Vagina (tissue), 2 donors: ENCODE measurements around the gene TCHP. TPM values are rescaled to one million over a fixed set of nuclear protein-coding genes. Genes with fewer than 3 reads are reported as not detected.
"Not testable (repeated sequence)": the region's sequence is repeated elsewhere in the genome, so short reads cannot be mapped to it uniquely, and the experiment has no call there.

ENCODE experiments used
- DNase-seq, 2 donors: peaks; one replicate each; pipeline ENCODE4 v3.0.0-alpha.2; 2017; ENCODE audit errors: extremely low spot score in 2 of 2
- H3K27ac ChIP-seq: fragments of 200-600 bp; sonication (generic); one replicate; pipeline ENCODE4 v1.5.1; 2019
- H3K27me3 ChIP-seq: fragments of 200-600 bp; sonication (generic); one replicate; pipeline ENCODE4 v1.5.1; 2019
- H3K36me3 ChIP-seq, 2 donors: fragments of 200-600 bp; sonication (generic); one replicate each; pipeline ENCODE4 v1.5.1; 2017 to 2019
- H3K4me1 ChIP-seq: fragments of 200-600 bp; sonication (generic); one replicate; pipeline ENCODE4 v1.5.1; 2019
- H3K4me3 ChIP-seq, 2 donors: fragments of 200-600 bp; sonication (generic); 1 replicate in 1 of 2; 2 replicates in 1 of 2; pipeline ENCODE4 v1.5.1; 2016 to 2019
- H3K9me3 ChIP-seq: fragments of 200-600 bp; sonication (generic); one replicate; pipeline ENCODE4 v1.5.1; 2019
- POLR2A ChIP-seq, 2 donors: fragments of 450-650 bp; IDR thresholded peaks; one replicate each; pipeline ENCODE4 v1.6.1; 2017; ENCODE audit warnings: antibody characterized with exemption in 2 of 2, mild to moderate bottlenecking in 2 of 2, moderate library complexity in 2 of 2
- POLR2AphosphoS5 ChIP-seq, 2 donors: sonication (generic); formaldehyde crosslinking; IDR thresholded peaks; one replicate each; pipeline ENCODE4 v1.9.0; 2017; ENCODE audit warnings: antibody characterized with exemption in 2 of 2, mild to moderate bottlenecking in 2 of 2, low read depth in 1 of 2; ENCODE audit not compliant: insufficient read depth in 1 of 2
- intact Hi-C: fragments of 100-400 bp; cut with DNase I; formaldehyde crosslinking; loops from one replicate; pipeline ENCODE4 v1.15.1; 2023
- total RNA-seq: library from RNA; depleted of rRNA; stranded (reverse); fragments of >200 nt; gene quantifications from one replicate; pipeline ENCODE4 v1.2.3, GENCODE V29; 2016
- TF ChIP-seq, protein P1 (sequence below), 3 experiments: fragments of 450-650 bp in 2 of 3; fragments of 200-600 bp in 1 of 3; sonication (generic) in 1 of 3; IDR thresholded peaks; one replicate each; pipeline ENCODE4 v1.5.1; 2017 to 2019; ENCODE audit warnings: antibody characterized with exemption in 3 of 3, mild to moderate bottlenecking in 2 of 3, moderate library complexity in 2 of 3

Gene TCHP, protein sequence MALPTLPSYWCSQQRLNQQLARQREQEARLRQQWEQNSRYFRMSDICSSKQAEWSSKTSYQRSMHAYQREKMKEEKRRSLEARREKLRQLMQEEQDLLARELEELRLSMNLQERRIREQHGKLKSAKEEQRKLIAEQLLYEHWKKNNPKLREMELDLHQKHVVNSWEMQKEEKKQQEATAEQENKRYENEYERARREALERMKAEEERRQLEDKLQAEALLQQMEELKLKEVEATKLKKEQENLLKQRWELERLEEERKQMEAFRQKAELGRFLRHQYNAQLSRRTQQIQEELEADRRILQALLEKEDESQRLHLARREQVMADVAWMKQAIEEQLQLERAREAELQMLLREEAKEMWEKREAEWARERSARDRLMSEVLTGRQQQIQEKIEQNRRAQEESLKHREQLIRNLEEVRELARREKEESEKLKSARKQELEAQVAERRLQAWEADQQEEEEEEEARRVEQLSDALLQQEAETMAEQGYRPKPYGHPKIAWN
- 21.1 TPM for total RNA-seq

DNA sequence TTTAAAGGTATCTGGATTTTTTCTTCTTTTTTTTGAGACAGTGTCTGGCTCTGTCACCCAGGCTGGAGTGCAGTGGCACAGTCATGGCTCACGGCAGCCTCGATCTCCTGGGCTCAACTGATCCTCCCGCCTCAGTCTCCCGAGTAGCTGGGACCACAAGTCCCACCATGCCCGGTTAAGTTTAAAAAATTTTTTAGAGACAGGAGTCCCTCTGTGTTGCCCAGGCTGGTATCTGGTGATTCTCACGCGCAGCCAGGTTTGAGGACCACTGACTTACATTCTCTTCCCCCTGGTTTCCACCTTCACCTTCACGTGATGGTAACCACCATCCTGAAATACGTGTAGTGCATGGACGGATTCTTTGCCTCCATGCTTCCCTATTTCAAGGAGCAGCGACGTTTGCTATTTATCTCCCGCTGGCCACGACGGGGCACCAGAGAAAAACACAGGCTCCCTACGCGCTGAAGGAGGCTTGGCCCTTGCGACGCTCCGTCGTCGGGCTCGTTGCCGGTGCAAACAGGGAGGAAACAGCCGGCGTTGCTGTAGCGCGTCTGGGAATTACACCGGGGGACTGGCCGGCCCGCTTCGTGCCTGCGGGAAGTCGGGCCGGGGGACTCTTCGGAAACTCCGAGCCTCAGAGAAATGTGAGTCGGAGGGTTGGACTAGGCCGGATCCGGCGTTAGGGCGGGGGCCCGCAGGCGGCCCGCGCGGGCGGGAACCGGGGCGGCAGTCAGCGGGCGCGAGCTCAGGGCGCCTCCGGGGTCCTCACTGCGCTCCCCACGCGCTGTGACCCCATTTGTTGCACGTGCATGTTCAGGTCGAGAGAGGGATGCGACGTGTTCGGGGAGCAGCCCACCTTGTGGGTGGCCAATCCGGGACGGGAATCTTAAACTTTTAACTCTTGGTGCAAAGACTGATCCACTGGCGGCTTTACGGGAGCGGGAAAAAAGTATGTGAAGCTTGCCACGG lies at the start of gene TCHP:
Gene TCHP, plus strand, starts transcription at position 492 of the 969 bp plus-strand sequence. CDS start 2,753 bp downstream, outside the sequence.
- peak within 1 kb of the TSS; percentile 73 to 88 for H3K4me3 ChIP-seq
- H3K27me3 ChIP-seq = no peaks in the 10 kb centered on the region
- peak within 1 kb of the TSS; percentile 82 for H3K27ac ChIP-seq
- H3K36me3 ChIP-seq = peaks cover 3 to 24% of the 10 kb centered on the region in 2 donors
- peaks cover 24% of the 10 kb centered on the region for H3K4me1 ChIP-seq
- TF ChIP-seq, protein P1, sequence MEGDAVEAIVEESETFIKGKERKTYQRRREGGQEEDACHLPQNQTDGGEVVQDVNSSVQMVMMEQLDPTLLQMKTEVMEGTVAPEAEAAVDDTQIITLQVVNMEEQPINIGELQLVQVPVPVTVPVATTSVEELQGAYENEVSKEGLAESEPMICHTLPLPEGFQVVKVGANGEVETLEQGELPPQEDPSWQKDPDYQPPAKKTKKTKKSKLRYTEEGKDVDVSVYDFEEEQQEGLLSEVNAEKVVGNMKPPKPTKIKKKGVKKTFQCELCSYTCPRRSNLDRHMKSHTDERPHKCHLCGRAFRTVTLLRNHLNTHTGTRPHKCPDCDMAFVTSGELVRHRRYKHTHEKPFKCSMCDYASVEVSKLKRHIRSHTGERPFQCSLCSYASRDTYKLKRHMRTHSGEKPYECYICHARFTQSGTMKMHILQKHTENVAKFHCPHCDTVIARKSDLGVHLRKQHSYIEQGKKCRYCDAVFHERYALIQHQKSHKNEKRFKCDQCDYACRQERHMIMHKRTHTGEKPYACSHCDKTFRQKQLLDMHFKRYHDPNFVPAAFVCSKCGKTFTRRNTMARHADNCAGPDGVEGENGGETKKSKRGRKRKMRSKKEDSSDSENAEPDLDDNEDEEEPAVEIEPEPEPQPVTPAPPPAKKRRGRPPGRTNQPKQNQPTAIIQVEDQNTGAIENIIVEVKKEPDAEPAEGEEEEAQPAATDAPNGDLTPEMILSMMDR (IDR thresholded peaks at IDR 0.05) = peak in 1 of 3 experiments; percentile 33
- TF ChIP-seq POLR2AphosphoS5 (IDR thresholded peaks at IDR 0.05; ENCODE audit: insufficient read depth in 1 of 2, low read depth in 1 of 2) = peak; percentile 83
- TF ChIP-seq POLR2A (IDR thresholded peaks at IDR 0.05) = no peak
- no peaks in the 10 kb centered on the region for H3K9me3 ChIP-seq
- intact Hi-C loops = no loop called here
- DNase-seq = no peak

DNA sequence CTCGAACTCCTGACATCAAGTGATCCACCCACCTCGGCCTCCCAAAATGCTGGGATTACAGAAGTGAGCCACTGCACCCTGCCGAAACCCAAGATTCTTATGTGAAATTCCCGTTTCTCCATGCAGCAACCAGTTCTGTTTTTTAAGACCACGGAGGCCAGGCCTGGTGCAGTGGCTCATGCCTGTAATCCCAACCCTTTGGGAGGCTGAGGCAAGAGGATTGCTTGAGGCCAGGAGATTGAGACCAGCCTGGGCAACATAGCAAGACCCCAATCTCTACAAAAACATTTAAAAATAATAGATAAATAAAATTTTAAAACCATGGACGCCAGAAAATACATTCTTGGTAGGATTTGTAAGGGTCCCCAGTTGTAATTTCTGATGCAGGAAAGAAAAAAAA lies 49.6 kb upstream of the TCHP start:
- intact Hi-C loops, H3K4me3 ChIP-seq, H3K27me3 ChIP-seq, H3K4me1 ChIP-seq, DNase-seq, H3K9me3 ChIP-seq, H3K27ac ChIP-seq: not testable (repeated sequence)
- peaks cover 0 to 28% of the 10 kb centered on the region in 2 donors for H3K36me3 ChIP-seq

DNA sequence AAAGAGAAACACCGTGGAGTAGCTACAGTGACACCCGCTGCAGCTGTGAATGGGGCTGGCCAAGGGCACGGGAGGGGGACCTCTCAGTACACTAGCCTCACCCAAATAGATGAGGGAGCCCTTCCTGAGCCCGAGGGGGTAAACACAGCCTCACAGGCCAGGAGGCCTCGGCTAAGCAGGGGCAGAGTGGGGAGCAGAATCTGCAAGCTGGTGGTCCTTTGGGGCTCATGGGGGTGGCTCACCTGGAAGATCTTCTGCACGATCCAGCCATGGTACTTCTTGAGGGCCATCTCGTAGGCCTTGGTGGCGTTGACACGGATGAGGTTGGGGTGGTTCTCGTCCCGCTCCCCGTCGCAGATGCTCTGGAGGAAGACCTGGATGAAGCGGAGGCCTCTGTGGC lies 44.7 kb upstream of the TCHP start:
- Histone ChIP-seq H3K27me3 (no peaks in the 10 kb centered on the region), H3K4me3 (no peak overlapping the region), H3K9me3 (no peaks in the 10 kb centered on the region), H3K27ac (no peak overlapping the region), H3K36me3 (peaks cover 0 to 56% of the 10 kb centered on the region in 2 donors), H3K4me1 (no peaks in the 10 kb centered on the region)
- intact Hi-C loops = no loop called here
- no peak for TF ChIP-seq POLR2A (IDR thresholded peaks at IDR 0.05)
- TF ChIP-seq POLR2AphosphoS5 (IDR thresholded peaks at IDR 0.05; ENCODE audit: insufficient read depth in 1 of 2, low read depth in 1 of 2) = no peak
- no peak for DNase-seq

DNA sequence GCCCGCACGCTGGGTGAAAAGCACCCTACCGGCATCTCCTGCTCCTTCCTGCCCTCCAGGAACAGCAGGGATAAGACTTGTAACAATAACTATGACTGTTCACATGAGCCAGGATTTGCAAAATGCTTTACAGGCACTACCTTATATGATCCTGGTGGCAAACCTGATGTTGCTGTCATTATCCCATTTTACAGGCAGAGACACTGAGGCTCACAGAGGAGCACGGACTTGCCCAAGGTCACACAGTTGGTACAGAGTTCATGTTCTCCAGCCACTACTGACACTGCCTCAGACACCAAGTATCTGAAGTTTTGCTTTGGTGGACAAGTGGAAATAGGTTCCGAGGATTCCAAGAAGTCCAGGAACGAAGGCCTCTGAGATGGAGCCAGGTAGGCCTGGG lies 42.4 kb upstream of the TCHP start:
- Histone ChIP-seq H3K9me3 (no peaks in the 10 kb centered on the region), H3K27ac (no peak overlapping the region), H3K36me3 (peaks cover 0 to 44% of the 10 kb centered on the region in 2 donors), H3K4me3 (no peak overlapping the region), H3K27me3 (no peaks in the 10 kb centered on the region), H3K4me1 (peaks cover 7% of the 10 kb centered on the region)
- intact Hi-C loops = no loop called here
- no peak for DNase-seq
- TF ChIP-seq, protein P1 (IDR thresholded peaks at IDR 0.05) = no peak
- TF ChIP-seq POLR2A (IDR thresholded peaks at IDR 0.05) = no peak
- no peak for TF ChIP-seq POLR2AphosphoS5 (IDR thresholded peaks at IDR 0.05; ENCODE audit: insufficient read depth in 1 of 2, low read depth in 1 of 2)

DNA sequence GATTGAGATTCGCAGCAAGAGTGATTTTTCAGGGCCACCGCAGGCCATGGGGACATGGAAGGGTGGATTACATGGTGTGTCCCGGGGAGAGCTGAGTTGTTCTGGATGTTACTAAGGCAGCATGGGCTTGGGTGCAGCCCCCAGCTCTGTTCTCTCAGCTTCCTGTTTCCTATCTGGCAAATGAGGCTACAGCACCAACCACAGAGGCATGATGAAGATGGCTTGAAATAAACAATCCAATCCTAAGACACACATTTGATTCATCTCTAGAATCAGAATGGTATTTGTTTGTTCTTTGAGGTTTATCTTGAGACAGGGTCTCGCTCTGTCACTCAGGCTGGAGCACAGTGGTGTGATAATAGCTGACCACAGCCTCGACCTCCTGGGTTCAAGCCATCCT lies 41.3 kb upstream of the TCHP start:
- Histone ChIP-seq H3K36me3 (peaks cover 0 to 40% of the 10 kb centered on the region in 2 donors), H3K4me3 (no peak overlapping the region), H3K4me1 (peaks cover 9% of the 10 kb centered on the region), H3K27ac (no peak overlapping the region), H3K9me3 (no peaks in the 10 kb centered on the region), H3K27me3 (no peaks in the 10 kb centered on the region)
- intact Hi-C loops = no loop called here
- TF ChIP-seq POLR2AphosphoS5 (IDR thresholded peaks at IDR 0.05; ENCODE audit: insufficient read depth in 1 of 2, low read depth in 1 of 2) = no peak
- TF ChIP-seq, protein P1 (IDR thresholded peaks at IDR 0.05) = no peak
- no peak for TF ChIP-seq POLR2A (IDR thresholded peaks at IDR 0.05)
- DNase-seq = no peak
